T-helper 1 cell (primary cell): Measurements from ENCODE around the gene GALNT1.

Experiments used
- DNase-seq, 5 donors: peaks; one replicate each; pipeline ENCODE4 v3.0.0-alpha.2; 2012 to 2020

Gene GALNT1

DNA sequence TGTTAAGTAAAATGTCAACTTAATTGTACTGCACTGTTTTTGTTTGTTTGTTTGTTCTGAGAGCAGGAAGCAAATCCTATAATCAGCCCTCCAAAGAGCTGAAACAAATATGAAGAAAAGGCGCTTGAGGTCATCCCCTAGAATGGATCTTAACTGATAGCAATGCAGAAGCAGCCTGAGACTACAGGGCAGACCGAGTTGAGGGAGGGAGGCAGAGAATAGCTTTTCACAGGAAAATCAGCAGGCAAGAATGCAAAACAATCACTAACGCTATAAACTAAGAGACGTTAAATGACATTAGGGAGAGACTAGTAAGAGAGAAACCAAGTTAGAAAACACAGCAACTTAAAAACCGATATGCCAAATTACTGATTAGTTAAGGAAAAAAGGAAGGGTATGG, 37.2 kb downstream of the GALNT1 start:
- no peak for DNase-seq

DNA sequence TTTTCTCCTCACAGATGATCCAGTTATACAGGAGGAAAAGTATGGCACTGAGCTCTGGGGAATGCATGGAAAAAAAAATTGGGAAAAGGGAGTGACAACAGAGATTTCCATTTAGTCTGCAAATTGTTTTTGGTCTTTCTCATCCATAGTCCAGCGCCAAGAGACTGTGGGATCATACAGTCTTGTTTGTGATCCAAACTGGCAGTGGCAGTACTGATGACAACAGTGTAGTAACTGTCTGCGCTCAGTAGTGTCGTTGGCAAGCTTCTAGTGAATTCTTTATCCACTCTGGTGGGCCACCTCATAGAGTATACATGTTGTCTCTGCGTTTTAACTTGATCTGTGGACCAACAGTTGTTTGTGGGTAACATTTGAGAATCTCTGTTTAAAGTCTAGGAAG, 37.9 kb downstream of the GALNT1 start:
- no peak for DNase-seq

- DNase-seq = no peak
Measured at GRCh38 chr18:35619941-35620340, 38.4 kb downstream of the GALNT1 start.

GRCh38 chr18:35620765-35621164, 39.2 kb downstream of the GALNT1 start:
- no peak for DNase-seq

GRCh38 chr18:35623255-35623654, 41.7 kb downstream of the GALNT1 start:
- no peak for DNase-seq

- peak in 1 of 5 donors; percentile 41 for DNase-seq
Measured at GRCh38 chr18:35624146-35624545, 42.6 kb downstream of the GALNT1 start.

GRCh38 chr18:35625232-35625631, 43.7 kb downstream of the GALNT1 start:
- DNase-seq = no peak

DNA sequence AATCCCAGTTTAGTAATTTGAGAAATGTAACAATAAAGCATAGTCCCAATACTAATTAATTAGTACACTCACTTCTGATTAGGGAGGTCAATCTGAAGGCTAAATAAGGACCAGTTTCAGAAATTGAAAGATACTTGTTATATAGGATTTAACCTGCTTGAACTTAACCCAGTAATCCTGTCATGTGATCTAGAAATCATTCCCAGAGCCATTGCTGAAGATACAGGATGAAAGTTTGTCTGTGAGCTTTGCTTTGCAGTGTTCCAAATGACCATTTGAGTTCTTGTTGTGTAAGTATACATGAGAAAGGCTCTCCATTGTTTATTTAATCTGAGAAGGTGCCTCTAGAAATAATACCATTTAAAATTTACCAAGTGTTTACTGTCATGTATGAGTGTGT, 52.2 kb downstream of the GALNT1 start:
- no peak for DNase-seq

DNA sequence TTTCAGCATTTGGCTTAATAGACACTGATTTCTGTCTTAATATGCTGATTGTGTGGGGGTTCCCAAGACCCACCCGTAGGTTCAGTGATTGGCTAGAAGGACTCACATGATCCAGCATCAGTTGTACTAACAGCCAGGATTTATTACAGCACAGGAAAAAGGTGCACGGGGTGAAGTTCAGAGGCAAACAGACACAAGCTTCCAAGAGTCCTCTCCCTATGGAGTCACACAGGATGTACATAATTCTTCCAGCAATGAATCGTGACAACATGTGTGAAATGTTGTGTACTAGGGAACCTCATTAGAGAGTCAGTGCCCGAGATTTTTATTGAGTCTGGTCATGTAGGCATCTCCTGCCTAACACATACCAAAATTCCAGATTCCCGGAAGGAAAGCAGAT, 52.8 kb downstream of the GALNT1 start:
- no peak for DNase-seq

DNA sequence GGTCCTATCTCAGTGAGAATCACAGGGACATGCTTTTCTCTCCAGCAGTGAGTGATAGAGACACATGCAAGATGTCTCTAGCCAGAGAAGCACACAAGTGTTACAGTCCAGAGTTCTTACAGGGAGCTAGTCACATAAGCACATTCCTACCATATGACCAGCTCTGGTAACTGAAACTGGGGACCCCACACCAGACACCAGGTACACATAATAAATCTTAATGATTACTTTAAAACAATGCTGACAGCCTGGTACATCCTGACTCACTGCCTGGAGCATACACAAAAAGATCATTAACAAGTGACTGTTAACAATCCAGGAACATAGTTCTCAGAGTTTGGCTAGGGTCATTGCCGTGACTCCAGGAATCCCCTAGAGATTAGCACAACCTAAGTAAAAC, 53.6 kb downstream of the GALNT1 start:
- no peak for DNase-seq

GRCh38 chr18:35637227-35637626, 55.7 kb downstream of the GALNT1 start:
- DNase-seq = no peak

DNA sequence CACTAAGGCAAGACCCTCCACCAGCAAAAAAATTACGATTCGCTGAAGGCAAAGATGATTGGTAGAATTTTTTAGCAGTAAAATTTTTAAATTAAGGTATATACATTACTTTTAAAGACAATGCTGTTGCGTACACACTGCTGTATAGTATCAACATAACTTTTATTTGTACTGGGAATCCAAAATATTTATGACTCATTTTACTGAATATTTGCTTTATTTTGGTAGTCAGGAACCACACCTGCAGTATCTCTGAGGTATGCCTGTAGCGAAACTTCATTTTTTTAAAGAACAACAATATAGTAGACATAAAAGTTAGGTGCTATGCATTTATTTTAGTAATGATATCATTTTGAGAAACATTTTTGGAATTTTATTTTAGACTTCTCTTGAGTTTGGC, 57.8 kb downstream of the GALNT1 start:
- no peak for DNase-seq

DNA sequence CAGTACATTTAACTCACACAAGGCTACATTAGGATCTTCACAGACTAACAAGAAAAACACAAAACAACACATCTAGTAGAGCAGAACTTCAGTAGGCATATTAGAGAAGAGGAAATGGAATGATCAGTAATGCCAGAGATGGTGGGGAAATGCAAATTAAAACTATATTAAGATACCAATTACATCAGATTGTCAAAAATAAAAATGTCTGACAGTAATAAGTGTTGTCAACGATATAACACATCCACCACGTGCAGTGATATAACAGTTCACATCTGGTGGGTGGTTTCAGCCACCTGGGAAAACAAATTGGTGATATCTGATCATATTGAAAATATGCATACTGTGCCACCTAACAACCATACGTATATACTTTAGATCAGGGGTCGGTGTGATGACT, 59.9 kb downstream of the GALNT1 start:
- DNase-seq = no peak

DNA sequence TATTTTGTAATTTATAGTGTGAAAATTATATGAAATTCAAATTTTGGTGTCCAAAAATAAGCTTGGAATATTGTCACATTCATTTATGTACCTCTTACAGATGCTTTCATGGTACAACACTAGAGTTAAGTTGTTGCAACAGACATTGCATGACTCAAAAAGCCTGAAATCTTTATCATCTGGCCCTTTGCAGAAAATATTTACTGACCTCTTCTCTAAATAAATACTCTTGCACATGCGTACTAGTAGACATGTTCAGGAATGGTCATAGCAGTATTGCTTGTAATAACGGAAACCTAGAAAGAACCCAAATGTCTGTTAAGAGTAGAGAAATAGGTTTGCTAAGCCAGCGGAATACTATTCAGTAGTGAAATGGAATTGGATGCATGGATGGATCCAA, 60.4 kb downstream of the GALNT1 start:
- no peak for DNase-seq

GRCh38 chr18:35642802-35643201, 61.3 kb downstream of the GALNT1 start:
- DNase-seq = no peak

GRCh38 chr18:35646449-35646848, 64.9 kb downstream of the GALNT1 start:
- DNase-seq = no peak

- DNase-seq = no peak
Measured at GRCh38 chr18:35653392-35654135, 72.0 kb downstream of the GALNT1 start.

DNA sequence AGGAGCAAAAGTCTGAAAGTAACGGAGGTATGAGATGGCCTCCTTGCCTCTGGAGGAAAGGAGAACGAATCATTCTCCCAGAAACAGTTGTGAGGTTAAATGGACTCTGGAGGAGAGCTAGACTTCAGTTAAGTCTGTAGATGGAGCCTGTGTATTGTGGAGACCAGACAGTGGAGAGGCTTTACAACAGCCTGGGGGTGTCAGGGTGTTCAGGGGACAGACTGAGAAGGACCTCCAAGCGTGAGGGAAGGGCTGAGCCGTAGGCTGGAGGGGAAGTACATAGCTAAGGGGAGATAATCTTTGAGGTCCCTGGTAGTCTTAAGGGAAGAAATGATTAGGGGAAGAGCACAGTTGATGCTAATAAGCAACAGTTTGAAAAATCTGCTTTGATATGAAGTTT, 76.6 kb downstream of the GALNT1 start:
- no peak for DNase-seq

GRCh38 chr18:35661483-35662146, 80.1 kb downstream of the GALNT1 start:
- no peak for DNase-seq

DNA sequence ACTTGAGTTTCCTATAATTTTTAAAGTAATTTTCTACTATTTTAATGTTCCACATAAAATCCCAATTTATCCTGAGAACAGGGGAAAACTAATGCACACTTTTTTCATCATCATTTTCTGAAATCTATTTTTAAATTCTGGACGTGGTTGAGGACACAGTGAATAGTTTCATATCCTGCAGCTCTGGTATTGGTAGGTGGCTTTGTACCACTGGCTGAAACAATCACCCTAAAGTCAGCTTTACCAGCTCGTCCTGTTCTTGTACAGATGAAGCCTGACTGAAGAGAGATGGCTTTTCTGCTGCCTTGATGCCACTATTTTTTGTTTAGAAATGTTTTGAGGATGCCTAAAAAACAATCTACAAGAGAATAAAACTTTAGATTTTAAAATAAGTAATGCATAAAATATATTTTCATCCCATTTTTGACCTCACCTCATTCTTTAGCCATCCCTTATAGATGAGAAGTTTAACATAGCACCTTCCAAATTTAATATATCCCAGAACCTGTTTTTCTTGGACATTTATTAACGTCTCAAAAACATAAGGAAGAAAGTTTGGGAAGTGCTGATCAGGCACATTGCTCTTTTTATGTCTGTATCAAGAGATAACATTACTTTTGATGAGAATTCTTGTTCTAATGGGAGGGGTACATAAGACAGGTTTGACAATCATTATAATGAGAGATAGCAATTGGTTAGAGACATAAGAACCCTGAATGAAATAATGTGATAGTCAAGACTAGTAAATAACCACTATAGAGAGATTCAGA, 80.9 kb downstream of the GALNT1 start:
- DNase-seq = no peak

DNA sequence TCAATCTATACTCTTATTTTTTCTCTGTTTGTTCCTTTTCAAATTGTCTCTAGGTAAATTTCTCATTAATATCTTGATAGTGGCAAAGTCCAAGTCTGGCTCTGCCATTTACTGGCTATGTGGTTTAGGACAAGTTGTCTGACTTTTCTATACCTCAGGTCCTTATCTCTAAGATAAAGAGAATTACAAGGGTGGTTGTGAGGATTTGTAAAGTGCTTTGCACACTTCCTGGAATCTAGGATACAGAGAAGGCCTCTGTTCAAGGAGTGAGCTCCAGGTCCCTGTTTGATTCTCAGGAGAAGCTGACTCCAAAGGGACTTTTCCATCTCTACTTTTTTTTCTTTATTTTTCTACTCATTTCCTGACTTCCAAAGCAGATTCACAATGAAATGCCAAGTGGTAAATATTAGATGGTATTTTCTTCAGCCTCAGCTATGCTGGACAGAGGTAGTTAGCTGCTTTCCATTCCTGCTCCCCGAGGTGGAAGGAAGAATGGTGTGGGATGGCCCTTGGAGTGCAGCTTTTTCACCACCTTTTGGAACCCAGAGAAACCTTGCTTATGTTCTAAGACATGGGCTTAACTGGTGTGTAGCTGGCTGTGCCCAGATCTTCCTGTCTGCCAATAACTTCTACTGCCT, 90.5 kb downstream of the GALNT1 start:
- DNase-seq = no peak

- DNase-seq = no peak
Measured at GRCh38 chr18:35672897-35673296, 91.4 kb downstream of the GALNT1 start.

GRCh38 chr18:35673682-35674081, 92.1 kb downstream of the GALNT1 start:
- no peak for DNase-seq
